Panc1 (cell line): Measurements from ENCODE around the gene CCK. TPM values are rescaled to one million over a fixed set of nuclear protein-coding genes. Genes with fewer than 3 reads are reported as not detected.

ENCODE experiments used
- ATAC-seq: fragments of 200-7000 bp; cut with Tn5 transposase; 2 replicates; pipeline ENCODE4 v1.9.1; 2020; ENCODE audit warnings: mild to moderate bottlenecking, moderate library complexity
- BruUV-seq: library from RNA; stranded (reverse); fragments of 400-500 nt; replicated peaks from 2 replicates; lab custom pipeline; 2021; lab: Mats Ljungman, UMichigan
- CTCF ChIA-PET: fragments of 300-600 bp; sonication (Branson Sonifier 250); formaldehyde crosslinking; loops from one replicate; lab custom pipeline; 2022; ENCODE audit warnings: antibody characterized with exemption; lab: Charles Lee
- POLR2A ChIA-PET: fragments of 300-600 bp; sonication (Branson Sonifier 250); formaldehyde crosslinking; loops from one replicate; lab custom pipeline; 2022; ENCODE audit warnings: antibody characterized with exemption; lab: Charles Lee
- DNase-seq: peaks from one replicate; pipeline ENCODE4 v3.0.0-alpha.2; 2010; ENCODE audit warnings: low read depth, low spot score
- H3K27ac ChIP-seq: 2 replicates; pipeline ENCODE4 v1.5.1; 2011; ENCODE audit warnings: mild to moderate bottlenecking, low read length, inconsistent platforms
- H3K27me3 ChIP-seq: fragments of 200-500 bp; sonication (Bioruptor generic); 2 replicates; pipeline ENCODE4 v1.6.0; 2014; ENCODE audit warnings: low read length, inconsistent platforms; ENCODE audit not compliant: control insufficient read depth, insufficient read depth
- H3K36me3 ChIP-seq: fragments of 200-500 bp; sonication (Bioruptor generic); 2 replicates; pipeline ENCODE4 v1.5.1; 2014; ENCODE audit warnings: inconsistent platforms, mild to moderate bottlenecking, low read length, moderate library complexity; ENCODE audit not compliant: control insufficient read depth, insufficient read depth
- H3K4me1 ChIP-seq: 2 replicates; pipeline ENCODE4 v1.5.1; 2011; ENCODE audit warnings: inconsistent platforms, mild to moderate bottlenecking, low read length, moderate library complexity; ENCODE audit not compliant: control insufficient read depth, insufficient read depth
- H3K4me3 ChIP-seq, 2 experiments: 2 replicates each; pipeline ENCODE4 v1.5.1; 2011 to 2012; ENCODE audit warnings: low read depth in 2 of 2, low read length in 2 of 2, mild to moderate bottlenecking in 2 of 2, inconsistent platforms in 1 of 2, moderate library complexity in 1 of 2
- H3K9me3 ChIP-seq: fragments of 200-500 bp; sonication (Bioruptor generic); 2 replicates; pipeline ENCODE4 v1.5.1; 2014; ENCODE audit warnings: low read depth, mild to moderate bottlenecking, inconsistent platforms, low read length, moderate library complexity; ENCODE audit not compliant: control insufficient read depth, insufficient read depth
- POLR2AphosphoS5 ChIP-seq: IDR thresholded peaks from 2 replicates; pipeline ENCODE4 v1.6.1; 2012; ENCODE audit warnings: mild to moderate bottlenecking, low read depth, low read length, moderate library complexity
- SIN3A ChIP-seq: IDR thresholded peaks from 2 replicates; pipeline ENCODE4 v1.6.1; 2012; ENCODE audit warnings: low read depth, mild to moderate bottlenecking, low read length, moderate library complexity, borderline replicate concordance; ENCODE audit not compliant: insufficient read depth
- TCF7L2 ChIP-seq: IDR thresholded peaks from 2 replicates; pipeline ENCODE4 v1.6.1; 2011; ENCODE audit warnings: mild to moderate bottlenecking, low read depth, low read length, inconsistent platforms
- in situ Hi-C: cut with HindIII; loops from 2 replicates; pipeline ENCODE4 v1.10.0; 2016; ENCODE audit warnings: low sequenced_read_pairs, low pct_unique_long_range_greater_than_20kb
- intact Hi-C: fragments of 100-400 bp; cut with micrococcal nuclease; formaldehyde crosslinking; loops from one replicate; pipeline ENCODE4 v1.10.0; 2022; ENCODE audit not compliant: unreplicated experiment
- total RNA-seq: library from RNA; stranded (reverse); gene quantifications from one replicate; pipeline ENCODE4 v1.2.1, GENCODE V29; 2021; ENCODE audit not compliant: unreplicated experiment
- TF ChIP-seq, protein P1 (sequence below): fragments of 450-650 bp; IDR thresholded peaks from 2 replicates; pipeline ENCODE4 v1.5.1; 2017; ENCODE audit warnings: mild to moderate bottlenecking
- TF ChIP-seq, protein P2 (sequence below), 2 experiments: IDR thresholded peaks; 2 replicates each; pipeline ENCODE4 v1.6.1; 2011 to 2012; ENCODE audit warnings: low read depth in 2 of 2, control low read depth in 1 of 2, low read length in 1 of 2, mild to moderate bottlenecking in 1 of 2, moderate library complexity in 1 of 2; ENCODE audit not compliant: insufficient read depth in 1 of 2

Gene CCK
- total RNA-seq, 1 experiment from 2014 or later: not detected

DNA sequence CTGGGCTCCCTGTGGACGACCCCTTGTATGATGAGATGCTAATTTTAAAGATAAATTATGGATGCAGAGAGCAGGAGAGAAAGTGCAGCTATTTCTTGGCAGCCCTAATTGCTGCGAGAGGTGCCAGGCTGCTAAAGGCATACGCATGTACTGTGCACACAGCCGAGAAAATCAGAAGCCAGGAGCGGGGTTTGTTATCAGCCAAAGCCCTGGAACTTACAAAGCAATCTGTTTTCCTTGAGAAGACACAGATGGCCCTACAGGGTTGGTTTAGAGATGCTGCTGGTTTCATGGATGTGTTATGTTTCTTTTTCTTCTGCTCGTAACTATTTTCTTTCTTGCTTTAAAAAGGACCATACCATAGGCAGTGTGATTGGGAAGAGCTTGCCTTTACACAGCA is 11.7 kb upstream of the CCK start:
- Histone ChIP-seq H3K36me3 (no peaks in the 10 kb centered on the region), H3K4me3 (no peak overlapping the region), H3K27ac (no peak overlapping the region), H3K9me3 (no peaks in the 10 kb centered on the region), H3K4me1 (no peaks in the 10 kb centered on the region), H3K27me3 (no peaks in the 10 kb centered on the region)
- ChIA-PET CTCF (no interaction called here), POLR2A (no interaction called here)
- TF ChIP-seq, protein P1, sequence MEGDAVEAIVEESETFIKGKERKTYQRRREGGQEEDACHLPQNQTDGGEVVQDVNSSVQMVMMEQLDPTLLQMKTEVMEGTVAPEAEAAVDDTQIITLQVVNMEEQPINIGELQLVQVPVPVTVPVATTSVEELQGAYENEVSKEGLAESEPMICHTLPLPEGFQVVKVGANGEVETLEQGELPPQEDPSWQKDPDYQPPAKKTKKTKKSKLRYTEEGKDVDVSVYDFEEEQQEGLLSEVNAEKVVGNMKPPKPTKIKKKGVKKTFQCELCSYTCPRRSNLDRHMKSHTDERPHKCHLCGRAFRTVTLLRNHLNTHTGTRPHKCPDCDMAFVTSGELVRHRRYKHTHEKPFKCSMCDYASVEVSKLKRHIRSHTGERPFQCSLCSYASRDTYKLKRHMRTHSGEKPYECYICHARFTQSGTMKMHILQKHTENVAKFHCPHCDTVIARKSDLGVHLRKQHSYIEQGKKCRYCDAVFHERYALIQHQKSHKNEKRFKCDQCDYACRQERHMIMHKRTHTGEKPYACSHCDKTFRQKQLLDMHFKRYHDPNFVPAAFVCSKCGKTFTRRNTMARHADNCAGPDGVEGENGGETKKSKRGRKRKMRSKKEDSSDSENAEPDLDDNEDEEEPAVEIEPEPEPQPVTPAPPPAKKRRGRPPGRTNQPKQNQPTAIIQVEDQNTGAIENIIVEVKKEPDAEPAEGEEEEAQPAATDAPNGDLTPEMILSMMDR: no peak
- TF ChIP-seq SIN3A (no peak), TCF7L2 (no peak), POLR2AphosphoS5 (no peak)
- TF ChIP-seq, protein P2, sequence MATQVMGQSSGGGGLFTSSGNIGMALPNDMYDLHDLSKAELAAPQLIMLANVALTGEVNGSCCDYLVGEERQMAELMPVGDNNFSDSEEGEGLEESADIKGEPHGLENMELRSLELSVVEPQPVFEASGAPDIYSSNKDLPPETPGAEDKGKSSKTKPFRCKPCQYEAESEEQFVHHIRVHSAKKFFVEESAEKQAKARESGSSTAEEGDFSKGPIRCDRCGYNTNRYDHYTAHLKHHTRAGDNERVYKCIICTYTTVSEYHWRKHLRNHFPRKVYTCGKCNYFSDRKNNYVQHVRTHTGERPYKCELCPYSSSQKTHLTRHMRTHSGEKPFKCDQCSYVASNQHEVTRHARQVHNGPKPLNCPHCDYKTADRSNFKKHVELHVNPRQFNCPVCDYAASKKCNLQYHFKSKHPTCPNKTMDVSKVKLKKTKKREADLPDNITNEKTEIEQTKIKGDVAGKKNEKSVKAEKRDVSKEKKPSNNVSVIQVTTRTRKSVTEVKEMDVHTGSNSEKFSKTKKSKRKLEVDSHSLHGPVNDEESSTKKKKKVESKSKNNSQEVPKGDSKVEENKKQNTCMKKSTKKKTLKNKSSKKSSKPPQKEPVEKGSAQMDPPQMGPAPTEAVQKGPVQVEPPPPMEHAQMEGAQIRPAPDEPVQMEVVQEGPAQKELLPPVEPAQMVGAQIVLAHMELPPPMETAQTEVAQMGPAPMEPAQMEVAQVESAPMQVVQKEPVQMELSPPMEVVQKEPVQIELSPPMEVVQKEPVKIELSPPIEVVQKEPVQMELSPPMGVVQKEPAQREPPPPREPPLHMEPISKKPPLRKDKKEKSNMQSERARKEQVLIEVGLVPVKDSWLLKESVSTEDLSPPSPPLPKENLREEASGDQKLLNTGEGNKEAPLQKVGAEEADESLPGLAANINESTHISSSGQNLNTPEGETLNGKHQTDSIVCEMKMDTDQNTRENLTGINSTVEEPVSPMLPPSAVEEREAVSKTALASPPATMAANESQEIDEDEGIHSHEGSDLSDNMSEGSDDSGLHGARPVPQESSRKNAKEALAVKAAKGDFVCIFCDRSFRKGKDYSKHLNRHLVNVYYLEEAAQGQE (IDR thresholded peaks at IDR 0.05; ENCODE audit: insufficient read depth in 1 of 2, low read depth in 2 of 2, low read length in 1 of 2): no peak
- in situ Hi-C loops: no loop called here
- no peak for ATAC-seq
- intact Hi-C loops: no loop called here
- no peak for DNase-seq
- BruUV-seq: no TSS peak

DNA sequence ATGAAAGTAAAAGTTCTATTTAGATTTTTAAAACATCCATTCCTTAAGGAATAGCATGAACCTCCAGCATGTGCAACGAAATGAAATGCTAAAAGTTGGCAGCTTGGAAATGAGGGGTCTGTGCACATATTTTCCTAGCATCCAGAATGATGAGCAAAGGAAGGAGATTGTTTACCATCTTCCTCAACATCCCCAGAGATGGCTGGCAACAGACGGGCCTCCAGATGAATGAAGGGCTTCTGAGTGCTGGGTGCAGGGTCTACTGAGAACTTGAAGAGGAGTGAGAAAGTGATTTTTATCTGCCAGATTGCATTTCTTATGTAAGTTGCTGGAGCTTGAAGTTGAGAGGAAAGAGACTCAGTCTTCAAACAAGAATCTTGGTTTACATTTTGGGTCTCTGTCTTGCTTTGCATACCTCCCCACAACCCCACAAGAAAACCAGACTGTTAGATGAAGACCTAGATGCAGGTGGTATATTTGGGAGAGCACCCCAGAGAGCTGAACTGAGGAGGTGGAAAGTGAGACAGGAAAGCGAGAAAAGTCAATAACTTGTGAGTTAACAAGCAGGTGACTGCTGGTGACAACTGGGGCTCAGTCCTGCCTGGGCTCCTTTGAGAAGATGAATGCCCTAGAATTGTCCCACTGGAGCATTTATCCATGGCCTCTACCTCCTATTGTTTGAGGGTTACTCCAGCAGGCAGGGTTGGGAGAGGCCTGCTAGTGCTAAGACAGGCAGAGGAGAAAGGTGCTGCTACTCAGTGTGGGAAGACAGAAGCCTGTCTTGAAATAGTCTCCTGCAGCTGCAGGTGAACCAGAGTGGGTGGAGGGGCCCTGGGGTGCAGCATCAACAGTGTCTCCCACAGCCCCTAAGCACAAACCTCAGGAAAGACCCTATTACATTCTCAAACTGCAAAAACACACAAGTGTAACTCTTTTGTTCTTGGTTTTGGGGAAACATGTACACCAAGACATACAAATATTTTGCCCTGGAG is 10.5 kb upstream of the CCK start:
- H3K9me3 ChIP-seq: no peaks in the 10 kb centered on the region
- no peak for DNase-seq
- no peaks in the 10 kb centered on the region for H3K27me3 ChIP-seq
- H3K27ac ChIP-seq: no peak overlapping the region
- TF ChIP-seq, protein P1: no peak
- no peak for TF ChIP-seq POLR2AphosphoS5
- TF ChIP-seq, protein P2 (IDR thresholded peaks at IDR 0.05; ENCODE audit: insufficient read depth in 1 of 2, low read depth in 2 of 2, low read length in 1 of 2): no peak
- BruUV-seq: no TSS peak
- no peak for ATAC-seq
- CTCF ChIA-PET: interaction anchor here (0.6 kb wide), 1 partner anchor 10 kb away, joined by 5 read pairs; the partner anchor contains the start of gene CCK
- H3K36me3 ChIP-seq: no peaks in the 10 kb centered on the region
- intact Hi-C loops (no loop called here), in situ Hi-C loops (no loop called here)
- H3K4me3 ChIP-seq: no peak overlapping the region
- no peaks in the 10 kb centered on the region for H3K4me1 ChIP-seq
- POLR2A ChIA-PET: no interaction called here
